ENCODE data around the gene BOK.

The BOK gene

DNA sequence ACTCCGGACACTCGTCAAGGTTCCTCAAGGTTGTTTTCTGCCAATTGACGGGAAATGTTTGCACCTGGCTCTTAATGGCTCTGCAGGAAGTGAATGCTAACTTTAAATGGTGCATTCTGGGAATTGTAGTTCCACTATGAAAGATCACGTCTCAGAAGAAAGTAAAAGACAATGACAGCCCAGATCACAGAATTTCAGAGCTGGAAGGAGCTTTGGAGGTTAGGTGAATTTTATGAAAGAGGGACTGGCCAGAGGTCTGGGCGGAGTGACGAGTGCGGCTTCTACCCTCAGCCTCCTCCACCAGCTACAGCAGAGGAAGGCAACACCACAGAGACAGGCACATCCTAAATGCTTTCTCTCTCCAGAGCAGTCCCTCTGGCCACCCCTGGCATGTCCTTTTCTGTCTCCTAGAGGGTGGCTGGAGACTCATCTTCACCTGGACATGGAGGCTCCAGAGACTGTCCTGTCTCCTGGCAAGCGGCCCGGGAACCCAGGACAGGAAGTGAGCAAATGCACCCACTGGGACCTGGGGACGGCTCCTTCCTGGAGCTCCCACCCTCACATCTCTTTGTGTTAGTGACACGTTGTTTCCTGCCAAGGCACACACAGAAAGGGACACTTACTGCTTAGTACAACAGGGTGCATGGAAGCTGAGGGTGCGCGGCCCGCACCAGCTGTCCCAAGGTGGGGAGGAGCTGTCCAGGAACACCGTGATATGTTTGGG is 59.0 kb downstream of the BOK start:
- peak overlapping the region; percentile 24; the same call in 1 of the 2 replicates for H3K4me3 ChIP-seq (ENCODE audit: low read length)
- no peak for TF ChIP-seq ZNF274 (IDR thresholded peaks at IDR 0.05; ENCODE audit: low read depth, low read length)

DNA sequence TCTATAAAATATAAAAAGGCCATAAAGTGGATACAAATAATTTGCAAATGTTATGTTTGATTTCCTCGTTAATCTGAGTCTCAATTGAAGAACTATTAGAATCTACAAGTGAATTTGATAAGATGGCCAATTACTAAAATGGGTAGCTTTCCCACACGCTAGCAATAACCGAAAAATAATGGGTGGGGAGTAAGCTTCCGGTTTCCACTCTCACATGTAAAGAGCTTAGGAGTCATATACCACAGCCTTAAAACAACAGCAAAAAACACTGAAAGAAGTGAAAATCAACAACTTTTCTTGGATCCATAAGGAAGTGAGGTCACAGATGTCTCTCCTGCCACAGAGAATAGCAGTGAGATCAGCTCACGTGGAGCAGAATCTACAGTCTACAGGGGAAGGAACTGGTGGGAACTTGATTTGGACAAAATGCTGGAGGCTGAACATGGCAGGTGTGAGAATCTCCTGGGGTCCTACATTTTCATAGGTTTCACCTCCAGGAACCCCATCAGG is 59.8 kb downstream of the BOK start:
- no peak for TF ChIP-seq ZNF274 (IDR thresholded peaks at IDR 0.05; ENCODE audit: low read depth, low read length)
- no peak overlapping the region for H3K4me3 ChIP-seq (ENCODE audit: low read length)

DNA sequence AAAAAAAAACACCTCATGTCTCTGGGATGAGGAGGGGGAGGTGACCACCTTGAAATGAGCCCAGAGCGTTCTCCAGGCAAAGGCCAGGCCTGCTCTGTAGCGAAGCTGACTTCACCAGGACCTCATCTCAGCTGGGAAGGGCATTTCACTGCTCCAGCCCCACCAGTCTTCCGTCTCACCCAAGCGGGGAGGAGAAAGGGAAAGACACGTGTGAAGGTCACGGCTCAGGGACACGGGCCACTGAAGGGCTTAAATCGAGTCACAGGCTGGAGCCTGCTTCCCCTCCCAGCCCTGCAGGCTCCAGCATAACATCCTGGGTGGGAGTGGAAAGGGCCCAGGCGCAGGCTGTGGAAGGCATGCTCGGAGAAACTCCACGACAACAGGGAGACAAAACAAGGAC is 60.3 kb downstream of the BOK start:
- TF ChIP-seq ZNF274 (IDR thresholded peaks at IDR 0.05; ENCODE audit: low read depth, low read length): no peak
- H3K4me3 ChIP-seq (ENCODE audit: low read length): no peak overlapping the region

DNA sequence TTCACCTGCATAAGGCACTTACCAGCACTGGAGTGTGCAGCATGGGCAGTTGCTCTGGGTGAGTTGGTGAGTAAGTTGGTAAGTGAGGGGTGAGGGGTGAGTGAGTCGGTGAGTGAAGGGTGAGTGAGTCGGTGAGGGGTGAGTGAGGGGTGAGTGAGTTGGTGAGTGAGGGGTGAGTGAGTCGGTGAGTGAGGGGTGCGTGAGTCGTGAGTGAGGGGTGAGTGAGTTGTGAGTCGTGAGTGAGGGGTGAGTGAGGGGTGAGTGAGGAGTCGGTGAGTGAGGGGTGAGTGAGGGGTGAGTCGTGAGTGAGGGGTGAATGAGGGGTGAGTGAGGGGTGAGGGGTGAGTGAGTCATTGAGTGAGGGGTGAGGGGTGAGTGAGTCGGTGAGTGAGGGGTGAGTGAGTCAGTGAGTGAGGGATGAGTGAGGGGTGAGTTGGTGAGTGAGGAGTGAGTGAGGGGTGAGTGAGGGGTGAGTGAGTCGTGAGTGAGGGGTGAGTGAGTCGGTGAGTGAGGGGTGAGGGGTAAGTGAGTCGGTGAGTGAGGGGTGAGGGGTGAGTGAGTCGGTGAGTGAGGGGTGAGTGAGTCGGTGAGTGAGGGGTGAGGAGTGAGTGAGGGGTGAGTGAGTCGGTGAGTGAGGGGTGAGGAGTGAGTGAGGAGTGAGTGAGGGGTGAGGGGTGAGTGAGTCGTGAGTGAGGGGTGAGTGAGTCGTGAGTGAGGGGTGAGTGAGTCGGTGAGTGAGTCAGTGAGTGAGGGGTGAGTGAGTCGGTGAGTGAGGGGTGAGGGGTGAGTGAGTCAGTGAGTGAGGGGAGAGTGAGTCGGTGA is 61.3 kb downstream of the BOK start:
- H3K4me3 ChIP-seq (ENCODE audit: low read length): no peak overlapping the region
- TF ChIP-seq ZNF274 (IDR thresholded peaks at IDR 0.05; ENCODE audit: low read depth, low read length): no peak

DNA sequence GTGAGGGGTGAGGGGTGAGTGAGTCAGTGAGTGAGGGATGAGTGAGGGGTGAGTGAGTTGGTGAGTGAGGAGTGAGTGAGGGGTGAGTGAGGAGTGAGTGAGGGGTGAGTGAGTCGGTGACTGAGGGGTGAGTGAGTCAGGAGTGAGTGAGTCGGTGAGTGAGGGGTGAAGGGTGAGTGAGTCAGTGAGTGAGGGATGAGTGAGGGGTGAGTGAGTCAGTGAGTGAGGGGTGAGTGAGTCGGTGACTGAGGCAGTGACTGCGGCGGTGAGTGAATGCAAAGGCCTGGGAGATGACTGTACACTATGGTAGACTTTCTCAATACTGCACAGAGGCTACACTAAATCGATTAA is 61.8 kb downstream of the BOK start:
- H3K4me3 ChIP-seq (ENCODE audit: low read length): no peak overlapping the region
- TF ChIP-seq ZNF274 (IDR thresholded peaks at IDR 0.05; ENCODE audit: low read depth, low read length): no peak

All from GM08714 (cell line).